Measurements from ENCODE around the gene PLXND1. TPM values are rescaled to one million over a fixed set of nuclear protein-coding genes. Genes with fewer than 3 reads are reported as not detected.

PLXND1 gene
- total and polyA plus RNA-seq, 2 donors (not counting 1 experiment from before 2014, with no cell fraction given), result 3.3 to 74.4 TPM

DNA sequence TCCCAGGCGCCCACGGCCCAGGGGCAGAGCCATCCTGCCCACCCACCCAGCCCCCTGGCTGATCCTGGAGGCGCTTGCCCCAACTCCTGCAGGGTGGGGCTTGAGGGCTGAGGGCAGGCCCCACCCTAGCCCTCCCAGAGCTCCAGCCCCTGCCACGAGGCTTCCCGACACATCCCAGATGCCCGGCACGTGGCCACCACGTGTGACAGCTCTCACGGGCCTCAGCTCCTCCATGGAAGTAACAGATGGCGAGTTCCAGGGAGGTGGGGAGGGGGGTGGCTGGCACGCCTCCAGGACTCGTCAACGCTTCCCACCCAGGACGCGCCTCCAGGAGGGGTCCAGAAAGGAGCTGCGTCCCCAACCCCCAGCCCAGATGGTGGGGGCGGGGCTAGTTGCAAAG, 29.1 kb downstream of the PLXND1 start:
- peak overlapping the region; percentile 83 for H3K4me3 Mint-ChIP-seq
- no peaks in the 10 kb centered on the region for H3K9me3 Mint-ChIP-seq (ENCODE audit: insufficient read depth)
- ChIA-PET CTCF (interaction anchor here (0.7 to 3.2 kb wide), 11 partner anchors 11 to 250 kb away, joined by 3 to 30 read pairs (median 7); partner anchors contain the start of genes PLXND1 and RHO), POLR2A (interaction anchor here (0.7 to 3.4 kb wide), 13 partner anchors 10 to 261 kb away, joined by 3 to 55 read pairs (median 4); partner anchors contain the start of genes PLXND1 and RHO)
- peak overlapping the region; percentile 43 for H3K9ac ChIP-seq (ENCODE audit: low read length)
- no peaks in the 10 kb centered on the region for H3K36me3 ChIP-seq (replicated peaks in 1 of 2; ENCODE audit: control extremely low read depth in 1 of 2, control insufficient read depth in 1 of 2, extremely low read depth in 1 of 2, insufficient read depth in 2 of 2, low read length in 1 of 2)
- no peaks in the 10 kb centered on the region for H3K9me3 ChIP-seq (ENCODE audit: control extremely low read depth in 1 of 3, control insufficient read depth in 2 of 3, insufficient read depth in 1 of 3, low read length in 2 of 3)
- H3K27ac ChIP-seq (ENCODE audit: low read length in 2 of 2), result peak overlapping the region; percentile 69 to 83
- H4K20me1 ChIP-seq (ENCODE audit: control insufficient read depth, insufficient read depth, low read length, poor library complexity, severe bottlenecking), result no peaks in the 10 kb centered on the region
- H3K27ac Mint-ChIP-seq, result peak overlapping the region; percentile 98
- ATAC-seq (ENCODE audit: low read depth) (no peak), DNase-seq (peak; percentile 50)
- intact Hi-C loops (cut with micrococcal nuclease), result loop anchor here (2.0 to 5.0 kb wide), 5 partner anchors 85 to 535 kb away; partner anchors contain the start of genes MBD4 and RAB43
- H3K79me2 ChIP-seq (ENCODE audit: control insufficient read depth, insufficient read depth, low read length), result no peaks in the 10 kb centered on the region
- peaks cover 66% of the 10 kb centered on the region for H3K4me1 Mint-ChIP-seq
- WGBS (ENCODE audit: insufficient coverage), result 6% methylated on average over 13 of the region's 17 CpGs
- peak overlapping the region in 3 of 5 experiments; percentile 10 to 53 (median 21) for H3K4me3 ChIP-seq (ENCODE audit: control extremely low read depth in 1 of 5, extremely low read depth in 1 of 5, insufficient read depth in 1 of 5, low read depth in 2 of 5, low read length in 4 of 5)
- H2AFZ ChIP-seq (ENCODE audit: insufficient read depth, low read depth, low read length, poor library complexity, severe bottlenecking), result no peak overlapping the region
- peaks cover 50 to 59% of the 10 kb centered on the region in 2 donors for H3K4me1 ChIP-seq (ENCODE audit: control insufficient read depth in 2 of 2, insufficient read depth in 2 of 2, low read length in 2 of 2)
- H3K4me2 ChIP-seq (replicated peaks; ENCODE audit: low read depth, low read length, poor library complexity, severe bottlenecking), result peak overlapping the region; percentile 82
- H3K27me3 Mint-ChIP-seq, result no peaks in the 10 kb centered on the region
- TF ChIP-seq, protein P1, sequence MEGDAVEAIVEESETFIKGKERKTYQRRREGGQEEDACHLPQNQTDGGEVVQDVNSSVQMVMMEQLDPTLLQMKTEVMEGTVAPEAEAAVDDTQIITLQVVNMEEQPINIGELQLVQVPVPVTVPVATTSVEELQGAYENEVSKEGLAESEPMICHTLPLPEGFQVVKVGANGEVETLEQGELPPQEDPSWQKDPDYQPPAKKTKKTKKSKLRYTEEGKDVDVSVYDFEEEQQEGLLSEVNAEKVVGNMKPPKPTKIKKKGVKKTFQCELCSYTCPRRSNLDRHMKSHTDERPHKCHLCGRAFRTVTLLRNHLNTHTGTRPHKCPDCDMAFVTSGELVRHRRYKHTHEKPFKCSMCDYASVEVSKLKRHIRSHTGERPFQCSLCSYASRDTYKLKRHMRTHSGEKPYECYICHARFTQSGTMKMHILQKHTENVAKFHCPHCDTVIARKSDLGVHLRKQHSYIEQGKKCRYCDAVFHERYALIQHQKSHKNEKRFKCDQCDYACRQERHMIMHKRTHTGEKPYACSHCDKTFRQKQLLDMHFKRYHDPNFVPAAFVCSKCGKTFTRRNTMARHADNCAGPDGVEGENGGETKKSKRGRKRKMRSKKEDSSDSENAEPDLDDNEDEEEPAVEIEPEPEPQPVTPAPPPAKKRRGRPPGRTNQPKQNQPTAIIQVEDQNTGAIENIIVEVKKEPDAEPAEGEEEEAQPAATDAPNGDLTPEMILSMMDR (IDR thresholded peaks at IDR 0.05), result no peak
- no peak for TF ChIP-seq EZH2 (IDR thresholded peaks at IDR 0.05; ENCODE audit: borderline replicate concordance, insufficient read depth, low read depth, low read length, poor library complexity, severe bottlenecking)
- no peaks in the 10 kb centered on the region for H3K27me3 ChIP-seq (replicated peaks in 1 of 4; ENCODE audit: control extremely low read depth in 1 of 4, control insufficient read depth in 3 of 4, insufficient read depth in 4 of 4, low read length in 3 of 4)
